Fibroblast of mammary gland (primary cell): ENCODE data around the gene C17orf67.

Experiments
- DNase-seq: peaks from one replicate; pipeline ENCODE4 v3.0.0-alpha.2; 2010; ENCODE audit warnings: low read depth
- H3K4me3 ChIP-seq: 2 replicates; pipeline ENCODE4 v1.5.1; 2011; ENCODE audit warnings: low read depth, mild to moderate bottlenecking, low read length, moderate library complexity; ENCODE audit not compliant: control insufficient read depth
- TF ChIP-seq, protein P1 (sequence below): conservative IDR thresholded peaks from 2 replicates; pipeline ENCODE4 v1.5.1; 2011; ENCODE audit warnings: low read depth, low read length, inconsistent platforms; ENCODE audit not compliant: control insufficient read depth, insufficient read depth

Gene C17orf67

DNA sequence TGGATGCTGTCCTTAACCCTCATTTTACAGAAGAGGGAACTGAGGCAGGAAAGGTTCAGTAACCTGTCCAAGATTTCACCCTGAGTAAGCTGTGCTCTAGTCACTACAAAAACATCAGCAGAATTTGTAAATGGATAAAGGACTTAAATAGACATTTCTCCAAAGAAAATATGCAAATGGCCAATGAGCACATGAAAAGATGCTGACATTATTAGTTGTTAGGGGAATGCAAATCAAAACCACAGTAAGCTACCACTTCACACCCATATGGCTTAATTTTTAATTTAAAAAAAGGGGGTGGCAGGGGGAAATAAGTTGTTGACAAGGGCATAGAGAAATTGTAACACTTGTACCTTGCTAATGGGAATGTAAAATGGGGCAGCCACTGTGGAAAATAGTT lies 51.4 kb downstream of the C17orf67 start:
- TF ChIP-seq, protein P1, sequence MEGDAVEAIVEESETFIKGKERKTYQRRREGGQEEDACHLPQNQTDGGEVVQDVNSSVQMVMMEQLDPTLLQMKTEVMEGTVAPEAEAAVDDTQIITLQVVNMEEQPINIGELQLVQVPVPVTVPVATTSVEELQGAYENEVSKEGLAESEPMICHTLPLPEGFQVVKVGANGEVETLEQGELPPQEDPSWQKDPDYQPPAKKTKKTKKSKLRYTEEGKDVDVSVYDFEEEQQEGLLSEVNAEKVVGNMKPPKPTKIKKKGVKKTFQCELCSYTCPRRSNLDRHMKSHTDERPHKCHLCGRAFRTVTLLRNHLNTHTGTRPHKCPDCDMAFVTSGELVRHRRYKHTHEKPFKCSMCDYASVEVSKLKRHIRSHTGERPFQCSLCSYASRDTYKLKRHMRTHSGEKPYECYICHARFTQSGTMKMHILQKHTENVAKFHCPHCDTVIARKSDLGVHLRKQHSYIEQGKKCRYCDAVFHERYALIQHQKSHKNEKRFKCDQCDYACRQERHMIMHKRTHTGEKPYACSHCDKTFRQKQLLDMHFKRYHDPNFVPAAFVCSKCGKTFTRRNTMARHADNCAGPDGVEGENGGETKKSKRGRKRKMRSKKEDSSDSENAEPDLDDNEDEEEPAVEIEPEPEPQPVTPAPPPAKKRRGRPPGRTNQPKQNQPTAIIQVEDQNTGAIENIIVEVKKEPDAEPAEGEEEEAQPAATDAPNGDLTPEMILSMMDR, result no peak
- DNase-seq, result no peak
- H3K4me3 ChIP-seq, result no peak overlapping the region

DNA sequence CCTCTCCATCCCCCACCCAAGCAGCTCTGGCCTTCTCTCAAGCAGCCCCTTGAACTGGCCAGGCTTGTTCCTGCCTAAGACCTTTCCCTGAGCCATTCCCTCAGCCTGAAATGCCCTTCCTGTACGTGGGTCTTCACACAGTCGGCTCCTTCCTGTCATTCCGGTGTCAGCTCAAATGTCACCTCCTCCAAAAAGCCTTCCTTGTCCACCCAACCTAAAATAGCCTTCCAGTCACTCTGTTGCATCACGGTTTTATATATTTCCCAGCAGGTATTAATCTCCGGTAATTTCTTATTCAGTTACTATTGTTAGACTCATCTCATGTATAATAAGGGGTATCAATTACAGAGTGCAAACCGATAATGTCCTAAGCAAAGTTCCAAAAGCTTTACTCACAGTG lies 51.8 kb downstream of the C17orf67 start:
- H3K4me3 ChIP-seq, result no peak overlapping the region
- TF ChIP-seq, protein P1, result no peak
- DNase-seq, result no peak

DNA sequence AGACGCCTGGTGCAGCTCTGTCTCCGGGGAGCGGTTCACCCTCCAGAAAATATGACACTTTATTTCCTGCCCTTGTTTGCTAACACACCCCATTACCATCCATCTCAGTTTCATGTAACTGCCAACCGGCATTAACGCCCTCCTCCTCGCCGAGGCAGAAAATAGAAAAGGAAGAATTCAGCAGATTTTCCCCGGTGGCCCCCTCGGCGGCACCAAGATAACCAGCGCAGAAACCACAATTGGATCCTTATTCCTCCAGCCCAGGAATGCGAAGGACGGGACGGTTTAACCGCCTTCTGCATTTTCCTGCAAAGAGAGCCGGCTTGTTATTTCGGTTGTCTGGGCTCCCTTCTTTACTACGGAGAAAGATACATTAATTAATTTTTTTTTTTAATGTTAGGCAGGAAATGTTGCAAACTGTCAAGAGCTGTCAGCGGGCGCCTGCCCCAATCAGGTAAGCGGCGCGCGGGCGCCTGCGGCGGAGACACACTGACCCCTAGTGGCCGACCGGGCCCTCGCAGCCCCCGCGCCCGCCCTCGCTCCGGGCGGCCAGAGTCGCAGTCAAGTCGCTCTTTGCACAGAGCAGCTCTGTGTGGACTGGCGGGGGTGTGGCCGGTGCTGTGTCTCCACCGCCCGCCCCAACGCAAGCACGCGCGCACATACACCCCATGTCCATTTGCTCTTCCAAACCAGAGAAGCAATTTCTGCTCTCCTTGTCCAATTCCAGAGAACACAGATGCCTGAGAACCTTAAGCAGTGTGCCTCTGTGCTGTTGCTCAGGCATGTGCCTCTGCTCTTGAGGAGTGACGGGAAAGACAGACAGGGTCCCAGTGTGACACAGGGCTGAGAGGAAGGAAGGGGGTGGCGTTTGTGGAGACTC lies 53.6 kb downstream of the C17orf67 start:
- peak overlapping the region; percentile 33 for H3K4me3 ChIP-seq
- TF ChIP-seq, protein P1, result peak; percentile 54
- DNase-seq, result peak; percentile 44

DNA sequence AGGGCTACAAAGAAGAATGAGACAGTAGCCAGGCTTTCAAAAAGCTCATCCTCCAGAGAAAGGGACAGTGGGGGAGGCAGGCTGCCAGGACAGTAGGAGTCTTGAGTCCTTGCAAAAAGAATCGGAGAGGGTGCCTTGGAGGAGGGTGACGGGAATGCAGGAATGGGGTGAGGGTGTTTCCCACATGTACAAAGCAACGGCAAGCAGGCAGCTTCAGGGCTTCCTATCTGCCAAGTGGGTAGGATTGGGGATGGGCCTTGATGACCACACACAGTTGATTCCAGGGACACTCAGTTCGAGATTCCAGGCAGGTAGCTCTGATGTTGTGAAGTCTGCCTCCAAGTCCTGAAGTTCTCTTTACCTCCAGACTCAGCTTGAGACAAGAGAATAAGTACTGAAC lies 54.4 kb downstream of the C17orf67 start:
- DNase-seq, result no peak
- TF ChIP-seq, protein P1, result no peak
- no peak overlapping the region for H3K4me3 ChIP-seq

DNA sequence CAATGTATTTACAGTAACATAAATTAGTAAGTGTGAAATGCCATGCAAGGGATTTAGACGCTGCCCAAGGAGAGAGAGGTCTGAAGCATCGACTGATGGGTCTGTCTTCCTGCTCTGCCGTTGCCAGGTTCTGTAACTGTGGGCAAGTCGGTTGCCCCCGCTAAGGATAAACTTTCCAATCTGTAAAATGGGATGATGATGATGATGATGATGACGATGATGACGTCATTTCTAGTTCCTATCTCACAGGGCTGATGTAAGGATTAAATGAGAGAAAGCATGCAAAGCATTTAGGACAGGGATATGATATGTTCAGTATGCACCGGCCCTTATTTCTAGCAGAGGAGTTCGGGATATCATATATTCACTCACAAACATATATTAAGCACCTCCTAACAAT lies 54.8 kb downstream of the C17orf67 start:
- no peak for DNase-seq
- no peak overlapping the region for H3K4me3 ChIP-seq
- TF ChIP-seq, protein P1, result no peak

DNA sequence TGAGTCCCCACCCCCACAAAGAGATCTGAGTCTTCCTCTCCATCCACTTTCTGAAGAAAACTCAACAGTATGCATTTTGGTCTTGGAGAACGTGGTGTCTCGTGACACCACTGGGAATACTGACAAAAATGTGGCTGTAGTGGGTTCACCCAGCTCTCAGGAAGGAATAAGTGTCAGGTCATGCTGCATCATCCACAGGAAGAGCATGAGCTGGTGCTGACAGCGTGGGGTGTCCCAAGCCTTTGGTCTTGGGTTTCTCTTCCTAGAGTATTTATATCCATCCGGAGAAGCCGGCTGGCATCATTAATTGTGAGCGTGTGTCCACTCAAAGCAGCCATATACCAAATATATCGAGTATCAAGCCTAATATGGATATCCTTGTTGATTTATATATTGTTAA lies 55.9 kb downstream of the C17orf67 start:
- H3K4me3 ChIP-seq, result no peak overlapping the region
- peak; percentile 25 for DNase-seq
- TF ChIP-seq, protein P1, result no peak

DNA sequence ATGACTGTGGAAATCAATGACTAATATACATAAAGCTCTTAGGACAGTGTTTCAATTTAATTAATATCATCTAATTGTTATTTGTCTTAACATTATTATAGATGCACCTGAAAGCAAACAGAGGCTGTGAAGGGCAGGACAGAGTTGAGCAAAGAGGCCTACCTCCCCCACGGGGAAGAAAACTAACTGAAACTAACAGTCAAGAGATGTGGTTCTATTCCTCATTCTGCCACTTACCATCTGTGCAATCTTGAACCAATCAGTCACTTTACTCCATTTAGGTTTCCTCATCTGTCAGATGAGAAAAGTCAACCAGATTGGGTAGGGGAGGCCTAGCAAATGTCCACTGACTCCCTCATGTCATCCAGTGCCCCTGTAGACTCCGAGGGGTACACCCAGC lies 59.1 kb downstream of the C17orf67 start:
- no peak for DNase-seq
- no peak overlapping the region for H3K4me3 ChIP-seq
- TF ChIP-seq, protein P1, result no peak
